HCT116 (cell line): ENCODE data around the gene PRUNE1.

Experiments
- ATF3 ChIP-seq: IDR thresholded peaks from 2 replicates; pipeline ENCODE4 v1.6.1; 2012
- CEBPB ChIP-seq: IDR thresholded peaks from 2 replicates; pipeline ENCODE4 v1.6.1; 2012; ENCODE audit warnings: low read depth
- CTCF ChIP-seq, 3 experiments: fragments of 200-600 bp in 1 of 3; sonication (generic) in 1 of 3; IDR thresholded peaks in 2 of 3; conservative IDR thresholded peaks in 1 of 3; 2 replicates each; pipeline ENCODE4 v1.5.1; 2012 to 2017; ENCODE audit warnings: low read depth in 2 of 3, low read length in 2 of 3, antibody characterized with exemption in 1 of 3, borderline replicate concordance in 1 of 3, control low read depth in 1 of 3, mild to moderate bottlenecking in 1 of 3, mixed read lengths in 1 of 3, mixed run types in 1 of 3, moderate library complexity in 1 of 3; ENCODE audit not compliant: insufficient read depth in 1 of 3
- EZH2 ChIP-seq: fragments of 200-600 bp; sonication (generic); IDR thresholded peaks from 2 replicates; pipeline ENCODE4 v1.6.1; 2017; ENCODE audit warnings: antibody characterized with exemption, mixed run types
- EZH2phosphoT487 ChIP-seq: fragments of 200-600 bp; IDR thresholded peaks from 2 replicates; pipeline ENCODE4 v1.6.1; 2018; ENCODE audit warnings: antibody characterized with exemption, borderline replicate concordance
- MAX ChIP-seq: IDR thresholded peaks from 2 replicates; pipeline ENCODE4 v1.6.1; 2012
- POLR2A ChIP-seq: IDR thresholded peaks from 2 replicates; pipeline ENCODE4 v1.7.0; 2011; ENCODE audit warnings: borderline replicate concordance; ENCODE audit not compliant: insufficient read depth, insufficient read length; ENCODE audit errors: extremely low read depth
- POLR2AphosphoS5 ChIP-seq: IDR thresholded peaks from 2 replicates; pipeline ENCODE4 v1.6.1; 2011; ENCODE audit warnings: mild to moderate bottlenecking, low read depth, low read length, moderate library complexity
- RAD21 ChIP-seq: IDR thresholded peaks from 2 replicates; pipeline ENCODE4 v1.6.1; 2012; ENCODE audit warnings: low read depth, mild to moderate bottlenecking
- REST ChIP-seq: IDR thresholded peaks from 2 replicates; pipeline ENCODE4 v1.6.1; 2012; ENCODE audit warnings: low read depth
- SP1 ChIP-seq: IDR thresholded peaks from 2 replicates; pipeline ENCODE4 v1.6.1; 2012; ENCODE audit warnings: low read depth
- SRF ChIP-seq: IDR thresholded peaks from 2 replicates; pipeline ENCODE4 v1.6.1; 2012; ENCODE audit warnings: low read depth
- TCF7L2 ChIP-seq: IDR thresholded peaks from 2 replicates; pipeline ENCODE4 v1.7.0; 2011; ENCODE audit warnings: borderline replicate concordance, inconsistent platforms; ENCODE audit not compliant: insufficient read depth, insufficient read length; ENCODE audit errors: extremely low read depth

GRCh38 chr1:150994248-150994647 is 14.0 kb upstream of the PRUNE1 start:
- TF ChIP-seq RAD21 (no peak), CTCF (IDR thresholded peaks at IDR 0.05 in 2 of 3, conservative IDR thresholded peaks at IDR 0.05 in 1 of 3; ENCODE audit: borderline replicate concordance in 1 of 3, insufficient read depth in 1 of 3, low read depth in 2 of 3, low read length in 2 of 3) (no peak), POLR2A (no peak), SP1 (no peak), REST (no peak), EZH2phosphoT487 (no peak), POLR2AphosphoS5 (no peak), TCF7L2 (no peak), ATF3 (no peak), CEBPB (no peak), SRF (no peak), EZH2 (no peak), MAX (no peak)
